Anterior cingulate cortex (tissue), 58 donors: ENCODE data around the gene TREML2.

Experiments used
- DNase-seq, 58 donors: peaks; one replicate each; lab custom pipeline; 2025; lab: John Stamatoyannopoulos, UW

Gene TREML2

GRCh38 chr6:41155132-41155805 is 45.7 kb downstream of the TREML2 start:
- DNase-seq, result no peak

GRCh38 chr6:41153992-41154625 is 46.8 kb downstream of the TREML2 start, which contains the start of gene TREML1:
TREML1 (minus strand) TSS chr6:41154347; CDS start chr6:41154288, 59 bp downstream.
- DNase-seq, result no peak

- no peak for DNase-seq
Measured at GRCh38 chr6:41153451-41153850, 47.5 kb downstream of the TREML2 start.

GRCh38 chr6:41150671-41151070 is 50.3 kb downstream of the TREML2 start:
- no peak for DNase-seq

GRCh38 chr6:41147917-41148316 is 53.0 kb downstream of the TREML2 start:
- no peak for DNase-seq
